ENCODE data around the gene ITGA1.

The ITGA1 gene

DNA sequence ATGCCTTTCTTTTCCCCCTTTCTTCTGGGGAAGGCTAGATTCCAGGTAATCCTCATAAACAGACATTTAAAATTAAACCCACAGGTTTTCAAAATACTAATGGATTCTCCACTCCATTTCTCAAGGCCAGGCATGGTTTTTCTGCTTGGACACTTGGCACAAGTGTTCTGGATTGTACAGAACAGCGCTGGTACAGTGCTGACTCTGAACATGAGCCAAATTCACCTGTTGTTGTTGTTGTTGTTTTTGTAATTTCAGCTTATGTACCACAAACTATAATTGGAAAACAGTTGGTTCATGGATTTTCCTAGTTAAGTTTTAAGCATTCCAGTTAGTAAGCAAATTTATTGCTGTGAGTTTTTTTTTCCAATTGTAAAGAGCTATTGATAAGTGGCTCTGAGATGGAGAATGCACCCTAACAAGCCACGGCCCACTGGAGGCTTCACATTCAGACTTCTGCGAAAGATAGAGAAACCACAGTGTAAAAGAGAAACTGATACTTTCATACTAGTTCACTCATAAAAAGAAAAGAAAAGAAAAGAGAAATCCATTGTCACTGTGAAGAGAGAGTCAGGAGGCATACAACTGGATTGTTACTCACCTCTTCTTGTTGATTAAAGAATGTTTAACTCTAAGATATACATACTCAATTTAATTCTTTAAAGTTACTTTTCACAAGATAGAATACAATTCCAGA, 16.2 kb upstream of the ITGA1 start:
- DNase-seq (ENCODE audit: low read depth in 2 of 2), result no peak

DNA sequence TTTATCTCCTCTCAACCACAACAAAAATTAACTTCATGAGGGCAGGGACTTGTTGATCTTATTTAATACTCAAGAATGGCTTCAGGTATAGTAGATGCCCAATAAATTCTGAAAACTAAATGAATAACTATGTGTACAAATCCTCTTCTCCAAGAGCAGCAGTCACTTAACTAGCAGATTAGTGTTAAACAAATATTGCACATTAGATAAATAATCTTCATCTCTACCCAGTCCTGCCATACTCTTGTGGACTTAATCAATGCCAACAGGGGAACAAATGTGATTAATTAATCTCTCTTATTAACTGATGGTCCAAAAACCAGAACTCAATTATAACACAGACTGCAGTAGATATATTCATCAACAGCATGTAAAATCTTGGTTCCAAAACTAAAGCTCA, 15.0 kb upstream of the ITGA1 start:
- DNase-seq (ENCODE audit: low read depth in 2 of 2), result no peak

DNA sequence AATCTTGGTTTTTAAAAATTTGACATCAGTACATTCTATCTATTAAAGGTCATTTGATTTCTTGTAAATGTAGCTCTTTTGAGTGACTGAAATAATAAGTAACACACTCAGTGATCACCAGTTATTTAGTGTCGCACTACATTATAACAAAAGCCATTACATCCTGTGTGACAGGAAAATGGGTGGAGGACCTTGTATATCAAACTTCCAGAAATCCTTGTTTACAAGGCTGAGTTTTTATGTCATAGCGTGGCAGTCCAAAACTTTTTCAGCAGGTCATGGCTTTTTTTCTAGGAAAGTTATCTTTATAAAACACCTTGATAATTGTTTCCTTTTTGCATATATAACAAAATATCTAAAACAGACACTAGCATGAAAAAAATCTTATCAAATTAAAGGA, 14.4 kb upstream of the ITGA1 start:
- no peak for DNase-seq (ENCODE audit: low read depth in 2 of 2)

DNA sequence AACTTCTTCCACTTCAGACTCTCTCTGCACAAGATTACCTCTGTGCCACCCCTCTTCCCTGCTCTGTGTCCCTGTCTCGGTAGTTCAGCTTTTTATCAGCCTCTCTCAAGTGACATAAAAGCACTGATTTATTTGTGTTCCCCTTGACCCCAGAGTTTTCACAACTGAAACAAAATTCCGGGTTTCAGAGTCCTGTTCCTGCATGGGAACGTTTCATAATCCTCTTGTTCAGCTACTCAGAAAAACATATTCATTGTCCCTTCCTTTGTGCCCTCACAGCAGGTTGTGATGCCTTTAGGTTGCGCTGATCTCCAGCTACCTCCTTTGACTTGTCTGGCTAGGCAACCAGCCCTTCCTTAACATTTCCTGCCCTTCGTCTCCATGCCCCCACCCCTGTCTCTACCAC, 13.7 kb upstream of the ITGA1 start:
- DNase-seq (ENCODE audit: low read depth in 2 of 2), result no peak

DNA sequence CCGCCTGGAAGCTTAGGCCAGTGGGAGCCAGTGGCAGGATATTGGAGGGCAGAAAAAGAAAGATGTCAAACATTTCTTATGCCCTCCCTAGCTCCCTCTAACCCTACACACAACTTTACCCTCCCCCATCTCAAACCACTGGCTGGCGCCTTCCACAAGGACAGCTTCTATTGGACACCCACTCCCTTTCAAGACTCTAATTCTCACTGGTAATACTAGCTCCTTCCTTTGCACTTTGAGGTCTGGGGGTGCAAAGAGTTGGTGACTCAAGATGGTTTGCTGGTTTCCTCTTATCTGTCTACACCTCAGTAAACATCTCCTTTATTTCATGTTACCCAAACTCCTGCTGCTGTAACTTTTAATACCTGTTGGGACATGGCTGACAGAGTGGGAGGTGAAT, 11.6 kb upstream of the ITGA1 start:
- no peak for DNase-seq (ENCODE audit: low read depth in 2 of 2)

DNA sequence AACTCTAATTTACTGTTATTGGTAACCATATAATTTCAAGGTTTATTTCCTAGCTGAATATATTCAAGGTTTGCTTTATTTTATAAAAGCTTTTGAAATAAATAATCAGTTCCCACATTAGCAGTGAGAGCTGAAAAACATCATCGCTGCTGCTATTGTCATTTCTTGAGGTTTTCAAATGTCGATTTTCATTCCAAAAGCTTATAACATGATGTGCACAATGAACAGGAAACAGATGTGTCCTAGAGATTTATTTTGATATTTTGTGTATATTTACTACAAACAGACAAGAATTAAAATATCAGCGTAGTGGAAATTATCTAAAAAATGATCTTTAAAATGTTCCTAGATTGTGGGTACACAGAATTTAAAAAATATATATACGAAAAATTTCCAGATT, 10.5 kb upstream of the ITGA1 start:
- no peak for DNase-seq (ENCODE audit: low read depth in 2 of 2)

DNA sequence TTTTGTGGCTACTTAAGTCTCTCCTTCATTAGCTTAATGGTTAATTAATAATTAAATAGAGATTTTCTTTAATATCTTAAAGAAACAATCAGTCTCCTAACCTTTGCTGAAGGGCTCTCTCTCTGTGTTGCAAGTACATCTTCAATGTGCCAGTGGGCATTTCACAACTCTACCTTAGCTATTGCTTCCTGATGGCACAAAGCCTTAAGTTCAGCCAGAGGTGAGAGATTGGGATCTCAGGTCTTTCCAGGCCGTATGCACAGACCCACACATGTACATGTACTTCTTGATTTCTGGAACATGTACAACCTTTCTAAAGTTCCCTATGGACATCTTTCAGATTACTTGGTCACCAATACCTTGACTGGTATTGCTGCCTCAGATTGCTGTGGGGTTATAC, 8.9 kb upstream of the ITGA1 start:
- no peak for DNase-seq (ENCODE audit: low read depth in 2 of 2)

DNA sequence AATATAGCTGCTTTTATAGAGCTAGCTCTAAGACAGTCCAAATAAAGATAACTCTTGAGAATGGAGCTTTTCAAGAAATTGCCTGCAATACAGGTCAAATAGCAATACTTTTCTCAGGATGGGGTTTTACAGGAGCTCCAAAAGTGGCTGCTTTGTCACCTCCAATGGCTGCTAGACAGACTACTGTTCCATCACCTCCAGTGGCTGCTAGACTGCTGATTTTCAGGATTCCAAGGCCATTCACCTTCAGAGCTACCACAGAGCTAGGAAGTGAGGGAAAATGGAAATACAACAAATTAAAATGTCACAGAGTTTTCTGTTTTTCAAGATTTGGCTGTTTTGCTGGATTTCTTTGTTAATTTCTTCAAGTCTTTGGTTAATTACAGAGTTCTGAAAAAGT, 8.5 kb upstream of the ITGA1 start:
- DNase-seq (ENCODE audit: low read depth in 2 of 2), result no peak

DNA sequence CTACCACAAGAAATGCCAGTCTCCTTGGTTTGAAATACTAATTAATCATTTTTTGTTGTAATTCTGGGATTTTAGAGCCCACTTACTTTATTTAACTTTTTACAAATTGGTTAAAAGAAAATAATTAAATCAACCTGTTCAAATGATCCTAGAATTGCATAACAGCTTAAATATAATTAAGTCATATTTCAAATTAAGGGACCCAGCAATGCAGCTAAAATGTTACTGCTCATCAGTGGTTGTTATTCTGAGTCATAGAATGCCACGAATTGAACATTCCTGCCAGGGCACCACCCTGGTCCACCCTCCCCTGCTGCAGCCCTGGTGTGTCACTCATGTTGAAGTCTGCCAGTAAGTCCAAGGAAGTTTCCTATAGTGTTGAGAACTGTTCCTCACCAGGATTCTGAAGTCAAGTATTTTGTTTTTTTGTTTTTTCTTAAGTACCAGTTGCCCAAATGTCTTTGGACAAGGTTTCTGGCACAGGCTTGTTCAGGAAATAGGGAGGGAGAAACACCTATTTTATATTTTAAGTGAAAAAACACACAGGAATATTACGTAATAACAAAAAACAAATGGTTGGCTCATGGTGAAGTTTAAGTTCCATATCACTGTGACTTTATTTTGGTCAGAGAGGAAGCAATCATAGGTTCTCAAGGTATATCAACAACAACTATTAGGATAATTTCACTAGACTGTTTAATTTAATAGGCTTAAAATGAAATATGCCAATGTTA, 4.3 kb upstream of the ITGA1 start:
- DNase-seq (ENCODE audit: low read depth in 2 of 2), result no peak

DNA sequence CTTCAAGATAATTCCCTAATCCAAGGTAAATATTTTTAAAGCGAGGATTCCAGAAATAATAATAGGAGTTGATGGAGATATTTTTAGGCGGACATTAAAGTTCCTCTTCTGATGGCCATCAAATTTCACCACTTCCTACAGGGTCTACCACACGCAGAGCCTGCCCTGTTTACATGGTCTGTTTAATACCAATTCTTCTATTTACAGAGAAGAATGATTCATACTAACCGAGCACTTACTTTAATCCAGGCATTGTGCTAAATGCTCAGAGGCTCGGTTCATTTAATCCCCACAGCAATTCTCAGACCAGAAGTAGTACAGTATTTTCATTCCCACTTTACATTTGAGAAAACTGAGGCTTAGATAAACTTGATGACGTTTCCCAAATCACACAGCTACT, 3.0 kb upstream of the ITGA1 start:
- DNase-seq (ENCODE audit: low read depth in 2 of 2), result no peak

DNA sequence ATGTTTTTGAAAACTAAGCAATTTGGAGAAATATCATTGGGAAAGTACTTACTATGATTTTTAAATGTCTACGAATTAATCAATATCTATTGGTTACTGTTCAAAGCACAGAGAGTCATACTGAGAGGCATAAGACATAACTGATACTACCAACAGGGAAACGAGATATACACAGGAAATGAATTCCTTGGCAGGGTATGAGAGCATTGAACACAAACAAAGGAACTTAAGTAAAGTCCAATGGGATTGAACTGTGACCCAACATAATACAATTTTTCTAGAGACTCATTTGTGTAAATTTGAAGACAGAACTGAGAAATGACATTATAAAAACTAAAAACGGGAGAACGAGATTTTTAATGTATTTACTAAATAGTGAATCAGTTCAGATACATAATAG, 1.3 kb upstream of the ITGA1 start:
- DNase-seq (ENCODE audit: low read depth in 2 of 2), result no peak

DNA sequence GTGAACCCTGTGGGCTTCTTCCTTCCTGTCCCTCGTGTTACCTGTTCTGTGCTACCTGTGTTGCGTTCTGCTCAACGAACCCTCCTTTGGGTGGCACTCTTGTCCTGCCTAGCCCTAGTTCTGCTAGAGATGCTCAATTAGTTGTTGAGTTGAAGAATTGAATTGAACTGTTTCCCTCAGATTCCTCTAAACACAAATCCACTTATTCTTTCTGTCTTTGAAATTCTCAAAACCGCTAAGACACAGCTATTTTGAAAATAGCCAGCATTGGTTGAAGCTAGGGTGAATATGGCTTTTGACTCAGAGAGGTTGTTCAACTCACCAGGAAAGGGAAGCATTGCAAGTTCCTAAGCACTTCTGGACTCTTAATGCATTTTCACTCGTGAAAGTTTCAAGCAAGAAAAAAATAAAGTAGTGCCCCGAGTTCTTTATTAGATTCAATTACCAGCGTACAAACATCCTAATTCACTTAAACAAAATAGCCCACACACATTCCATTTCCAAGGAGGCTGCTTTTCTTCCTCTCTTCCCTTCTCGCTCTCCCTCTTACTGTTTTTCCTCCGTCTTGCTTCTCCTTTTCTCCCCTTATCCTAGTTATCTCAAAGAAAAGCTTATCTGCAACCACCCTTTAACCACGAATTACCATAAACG, 642 bp upstream of the ITGA1 start:
- DNase-seq (ENCODE audit: low read depth in 2 of 2), result no peak

DNA sequence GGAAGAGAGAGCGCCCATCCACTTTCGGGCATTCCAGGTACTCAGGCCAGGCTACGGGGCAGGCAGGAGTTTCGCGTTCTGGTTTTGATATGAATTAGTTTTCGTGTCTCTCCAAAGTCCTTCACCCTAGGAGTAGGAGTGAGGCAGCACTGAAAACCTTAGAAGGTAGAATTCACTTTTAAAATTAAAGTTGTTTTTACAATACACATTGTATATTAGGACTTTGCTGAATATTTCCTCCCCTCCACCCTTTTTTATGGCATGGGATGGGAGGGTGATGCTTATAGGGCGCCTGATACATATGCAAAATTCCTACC, 747 bp downstream of the ITGA1 start:
- no peak for DNase-seq (ENCODE audit: low read depth in 2 of 2)

DNA sequence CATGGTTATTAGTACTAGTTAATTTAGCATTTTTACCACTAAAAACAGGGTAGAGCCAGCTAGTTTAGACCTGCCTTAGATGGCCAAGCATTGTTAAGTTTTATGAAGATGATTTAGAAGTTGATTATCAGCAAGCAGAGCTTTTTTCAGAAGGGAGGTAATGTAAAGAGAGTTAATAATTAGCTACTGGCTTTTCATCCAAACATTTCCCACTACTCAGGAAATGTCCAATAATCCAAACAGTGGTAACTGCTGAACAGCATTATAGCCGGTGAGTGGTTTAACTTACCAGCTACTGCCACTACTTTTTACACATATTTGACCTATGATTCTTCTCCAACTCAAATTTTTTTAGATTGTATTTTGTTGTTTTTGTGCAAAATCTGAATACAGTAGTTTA, 1.7 kb downstream of the ITGA1 start:
- no peak for DNase-seq (ENCODE audit: low read depth in 2 of 2)

DNA sequence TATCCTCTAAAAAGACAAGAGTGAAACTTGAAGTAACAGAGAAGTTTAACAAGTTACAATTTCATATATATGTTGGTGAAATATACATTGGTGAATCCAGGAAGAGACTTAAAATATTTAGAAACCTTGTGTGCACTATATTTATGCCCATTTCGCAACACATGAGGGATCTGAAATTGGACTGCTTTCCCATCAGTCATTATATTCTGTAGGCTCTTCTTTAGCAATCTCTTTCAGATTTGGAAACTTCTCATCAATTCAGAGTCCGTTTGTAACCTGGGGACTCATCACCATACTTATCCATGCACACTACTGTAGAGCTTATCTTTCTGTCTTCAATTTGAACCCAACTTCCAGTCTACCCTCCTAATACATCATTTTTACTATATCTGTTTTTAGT, 2.1 kb downstream of the ITGA1 start:
- DNase-seq (ENCODE audit: low read depth in 2 of 2), result no peak

DNA sequence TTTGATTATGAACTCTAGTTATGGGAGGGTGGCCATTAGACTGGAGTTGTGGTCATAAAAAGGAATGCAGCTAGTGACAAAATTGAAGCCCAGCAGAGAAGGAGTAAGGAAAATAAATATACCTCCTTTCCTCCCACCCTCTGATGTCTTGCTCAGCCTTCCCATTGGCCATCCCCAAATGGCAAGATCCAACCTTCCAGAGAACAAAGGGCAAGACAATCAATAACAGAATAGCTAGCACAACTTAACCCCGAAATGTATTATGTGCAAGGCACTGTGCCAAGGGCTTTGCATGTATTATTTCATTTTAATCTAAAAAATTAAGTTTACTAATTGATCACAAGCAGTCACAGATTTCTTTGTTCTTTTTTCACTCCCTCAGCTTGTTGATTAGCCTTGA, 3.6 kb downstream of the ITGA1 start:
- DNase-seq (ENCODE audit: low read depth in 2 of 2), result no peak

DNA sequence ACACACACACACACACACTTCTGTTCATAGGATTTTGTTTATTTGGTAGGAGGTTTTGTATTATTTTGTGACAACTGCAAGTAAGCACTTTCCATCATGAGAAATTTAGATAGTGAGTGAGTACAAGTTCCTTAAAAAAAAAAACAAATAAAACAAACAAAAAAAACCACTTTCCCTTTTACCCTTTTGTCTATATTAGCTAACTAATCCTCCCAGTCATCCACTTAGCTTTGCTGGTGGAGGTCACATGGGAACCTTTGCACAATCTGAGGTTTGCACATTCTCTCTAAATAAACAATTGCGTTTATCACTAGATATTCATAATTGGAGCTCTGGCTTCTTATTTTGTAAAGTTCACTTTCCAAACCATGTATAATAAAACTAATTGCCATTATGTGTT, 6.8 kb downstream of the ITGA1 start:
- no peak for DNase-seq (ENCODE audit: low read depth in 2 of 2)

DNA sequence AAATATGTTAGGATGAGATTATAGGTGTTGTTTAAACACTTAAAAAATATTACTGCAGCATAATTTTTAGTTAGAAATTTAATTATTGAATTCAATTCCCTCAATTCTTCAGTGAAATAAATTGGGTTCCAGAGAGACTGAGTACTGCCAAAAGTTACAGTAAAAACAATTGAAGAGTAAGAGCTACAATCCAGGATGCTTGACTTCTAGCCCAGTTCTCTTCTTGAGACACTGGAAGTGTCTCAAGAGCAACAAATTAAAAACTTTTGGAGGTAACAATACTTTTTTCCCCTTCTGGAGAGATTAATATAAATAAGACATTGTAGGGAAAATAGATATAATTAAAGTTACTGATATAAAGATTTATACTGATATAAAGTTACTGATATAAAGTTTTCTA, 8.3 kb downstream of the ITGA1 start:
- DNase-seq (ENCODE audit: low read depth in 2 of 2), result no peak

DNA sequence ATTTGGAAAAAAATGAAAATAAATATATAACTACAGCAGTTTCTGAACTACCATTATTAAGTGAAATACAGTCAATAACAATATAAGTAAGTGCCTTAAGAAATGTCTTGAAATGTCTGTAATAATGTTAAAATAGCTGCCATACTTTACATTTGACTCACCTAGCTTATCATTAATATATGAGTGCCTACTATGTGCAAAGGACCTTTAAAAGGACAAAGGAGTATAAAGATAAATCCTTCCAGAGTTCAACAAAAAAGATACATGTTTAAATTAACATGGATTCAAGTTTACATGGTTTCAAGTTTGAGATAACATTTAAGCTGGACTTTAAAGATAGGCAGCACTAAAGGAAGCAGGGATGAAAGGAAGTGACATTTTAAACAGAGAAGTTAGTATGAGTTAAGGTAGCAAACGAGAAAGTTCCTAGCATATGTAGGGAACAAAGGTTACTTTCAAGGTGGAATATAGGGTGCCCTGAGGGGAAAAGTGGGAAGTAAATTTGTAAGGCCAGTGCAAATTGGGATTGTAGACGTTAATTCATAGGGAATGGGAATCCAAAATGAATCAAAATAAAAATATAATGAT, 8.9 kb downstream of the ITGA1 start:
- DNase-seq (ENCODE audit: low read depth in 2 of 2), result no peak

DNA sequence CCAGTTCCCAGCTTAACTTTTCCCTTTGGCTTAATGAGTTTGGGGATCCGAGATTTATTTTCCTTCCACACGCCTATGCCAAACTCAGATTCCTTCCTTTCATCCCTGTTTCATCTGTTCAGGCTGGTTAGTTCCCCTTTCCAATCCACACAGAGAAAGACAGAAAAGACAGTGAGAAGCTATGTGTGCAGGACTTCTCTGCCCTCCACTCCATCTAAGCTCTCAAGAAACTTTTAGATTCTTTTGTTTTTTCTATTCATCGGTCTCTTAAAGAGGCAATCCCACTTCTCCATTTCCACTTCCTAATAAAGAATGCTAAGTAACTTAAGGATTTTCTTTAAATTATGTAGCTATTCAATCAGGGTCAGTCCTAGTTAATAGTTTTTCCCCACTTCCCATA, 11.2 kb downstream of the ITGA1 start:
- DNase-seq (ENCODE audit: low read depth in 2 of 2), result no peak

DNA sequence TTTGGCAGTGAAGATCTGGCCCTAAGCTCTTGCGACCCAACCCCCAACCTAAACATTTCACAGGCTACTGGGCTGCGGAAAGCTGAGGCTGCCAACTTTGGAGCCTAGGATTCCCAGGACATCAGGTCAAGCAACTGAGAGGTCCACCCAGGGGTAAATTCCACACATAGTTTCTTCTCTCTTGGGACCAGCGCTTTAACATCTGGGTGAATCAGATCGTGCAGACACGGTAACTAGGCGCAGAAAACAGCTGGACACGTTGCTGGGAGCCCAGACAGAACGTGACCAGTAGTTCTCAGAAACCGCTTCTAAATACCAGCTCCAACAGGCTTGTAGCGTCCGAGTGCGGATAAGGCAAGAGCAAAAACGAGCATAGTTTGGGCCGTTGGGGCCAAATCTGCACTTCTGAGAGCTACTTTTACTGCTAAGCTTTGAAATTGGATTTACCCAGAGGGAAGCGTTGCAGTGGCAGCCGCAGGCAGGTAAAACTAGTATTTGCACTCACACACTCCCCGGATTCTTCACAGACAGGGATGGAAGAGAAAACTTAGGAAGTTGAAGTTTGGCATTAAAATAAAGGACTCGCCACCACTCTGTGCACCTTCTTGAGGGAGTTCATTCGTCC, 11.8 kb downstream of the ITGA1 start:
- DNase-seq (ENCODE audit: low read depth in 2 of 2), result no peak

DNA sequence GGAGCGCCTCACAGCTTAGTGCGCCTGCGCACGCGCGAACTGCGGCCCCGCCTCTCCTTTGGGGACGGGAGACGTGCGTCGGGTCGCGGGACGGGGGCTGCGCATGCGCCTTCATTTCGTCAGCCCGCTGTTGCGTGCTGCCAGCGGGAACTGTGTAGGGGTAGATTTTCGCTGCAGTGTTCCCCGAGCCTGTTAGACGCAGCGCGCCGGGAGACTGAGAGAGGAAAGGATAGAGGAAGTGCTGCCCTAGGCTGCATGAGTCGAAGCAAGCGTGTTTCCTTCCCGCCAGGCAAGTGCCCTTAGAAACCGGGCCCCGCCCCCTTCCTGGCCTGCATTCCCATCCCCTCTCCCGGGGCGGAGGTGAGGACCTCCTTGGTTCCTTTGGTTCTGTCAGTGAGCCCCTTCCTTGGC, 12.3 kb downstream of the ITGA1 start:
- DNase-seq (ENCODE audit: low read depth in 2 of 2), result peak; percentile 95
